GM12878 (cell line): ENCODE results near the gene CHRM2. TPM values are rescaled to one million over a fixed set of nuclear protein-coding genes. Genes with fewer than 3 reads are reported as not detected.

ENCODE experiments used
- JUNB ChIP-seq: IDR thresholded peaks from 2 replicates; pipeline ENCODE4 v1.6.1; 2016; ENCODE audit warnings: antibody characterized with exemption, mild to moderate bottlenecking
- POLR2AphosphoS5 ChIP-seq: IDR thresholded peaks from 2 replicates; pipeline ENCODE4 v1.6.1; 2011; ENCODE audit warnings: mild to moderate bottlenecking, low read length, inconsistent platforms
- SMARCA5 ChIP-seq: fragments of 450-650 bp; IDR thresholded peaks from 2 replicates; pipeline ENCODE4 v1.6.1; 2017; ENCODE audit warnings: mild to moderate bottlenecking
- polyA plus RNA-seq, 11 experiments: library from polyadenylated mRNA; depleted of rRNA in 4 of 11; unstranded in 6 of 11; stranded (reverse) in 5 of 11; fragments of >200 nt; fragmentation: Nextera tagmentation in 4 of 11; fragmentation: Illumina TruSeq in 1 of 11; extraction: Ambion mirVana in 4 of 11; extraction: Trizol in 1 of 11; gene quantifications; 1 replicate in 1 of 11; 2 replicates in 10 of 11; pipeline versions ENCODE4 v1.2.1 to v1.2.3, GENCODE V29; 2011 to 2016; ENCODE audit warnings: inconsistent platforms in 2 of 11, missing spikeins in 2 of 11, low read depth in 1 of 11
- total RNA-seq, 4 experiments: library from RNA; depleted of rRNA in 3 of 4; stranded (reverse); fragments of >200 nt in 3 of 4; fragmentation: Illumina TruSeq in 1 of 4; extraction: Trizol in 1 of 4; gene quantifications; 2 replicates each; pipeline versions ENCODE4 v1.2.1 to v1.2.3, GENCODE V29; 2013 to 2021
- TF ChIP-seq, protein P1 (sequence below): fragments of 450-650 bp; IDR thresholded peaks from 2 replicates; pipeline ENCODE4 v1.6.1; 2017; ENCODE audit warnings: mild to moderate bottlenecking, moderate library complexity
- TF ChIP-seq, protein P2 (sequence below): IDR thresholded peaks from 2 replicates; pipeline ENCODE4 v1.6.1; 2012; ENCODE audit warnings: mild to moderate bottlenecking, low read depth, low read length
- TF ChIP-seq, protein P3 (sequence below): fragments of 450-650 bp; IDR thresholded peaks from 2 replicates; pipeline ENCODE4 v1.6.1; 2016; ENCODE audit warnings: mild to moderate bottlenecking, moderate library complexity, borderline replicate concordance

The CHRM2 gene
- total and polyA plus RNA-seq, 10 of the 15 experiments (the other 5 are each of a cell fraction or from before 2014, with no cell fraction given) = 0.05 TPM; not detected in 9

DNA sequence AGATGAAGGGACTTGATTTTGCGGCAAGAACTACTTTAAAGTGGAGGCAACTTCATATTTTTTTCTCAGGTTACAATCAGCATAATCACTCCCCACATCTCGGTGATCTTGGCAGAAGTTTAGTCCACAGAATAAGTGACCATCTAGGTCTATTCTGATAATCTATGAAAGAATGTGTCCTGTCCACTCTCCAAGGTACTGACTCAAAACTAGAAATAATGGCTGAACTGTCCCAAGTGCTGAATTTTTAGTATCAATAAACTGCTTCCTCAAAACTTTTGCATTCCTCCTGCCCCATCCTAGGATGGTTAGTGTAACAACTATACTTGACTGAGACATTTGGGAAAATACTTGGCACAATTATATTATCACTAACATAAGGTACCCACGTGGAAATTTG, 10.9 kb upstream of the CHRM2 start (continued):
- TF ChIP-seq, protein P1, sequence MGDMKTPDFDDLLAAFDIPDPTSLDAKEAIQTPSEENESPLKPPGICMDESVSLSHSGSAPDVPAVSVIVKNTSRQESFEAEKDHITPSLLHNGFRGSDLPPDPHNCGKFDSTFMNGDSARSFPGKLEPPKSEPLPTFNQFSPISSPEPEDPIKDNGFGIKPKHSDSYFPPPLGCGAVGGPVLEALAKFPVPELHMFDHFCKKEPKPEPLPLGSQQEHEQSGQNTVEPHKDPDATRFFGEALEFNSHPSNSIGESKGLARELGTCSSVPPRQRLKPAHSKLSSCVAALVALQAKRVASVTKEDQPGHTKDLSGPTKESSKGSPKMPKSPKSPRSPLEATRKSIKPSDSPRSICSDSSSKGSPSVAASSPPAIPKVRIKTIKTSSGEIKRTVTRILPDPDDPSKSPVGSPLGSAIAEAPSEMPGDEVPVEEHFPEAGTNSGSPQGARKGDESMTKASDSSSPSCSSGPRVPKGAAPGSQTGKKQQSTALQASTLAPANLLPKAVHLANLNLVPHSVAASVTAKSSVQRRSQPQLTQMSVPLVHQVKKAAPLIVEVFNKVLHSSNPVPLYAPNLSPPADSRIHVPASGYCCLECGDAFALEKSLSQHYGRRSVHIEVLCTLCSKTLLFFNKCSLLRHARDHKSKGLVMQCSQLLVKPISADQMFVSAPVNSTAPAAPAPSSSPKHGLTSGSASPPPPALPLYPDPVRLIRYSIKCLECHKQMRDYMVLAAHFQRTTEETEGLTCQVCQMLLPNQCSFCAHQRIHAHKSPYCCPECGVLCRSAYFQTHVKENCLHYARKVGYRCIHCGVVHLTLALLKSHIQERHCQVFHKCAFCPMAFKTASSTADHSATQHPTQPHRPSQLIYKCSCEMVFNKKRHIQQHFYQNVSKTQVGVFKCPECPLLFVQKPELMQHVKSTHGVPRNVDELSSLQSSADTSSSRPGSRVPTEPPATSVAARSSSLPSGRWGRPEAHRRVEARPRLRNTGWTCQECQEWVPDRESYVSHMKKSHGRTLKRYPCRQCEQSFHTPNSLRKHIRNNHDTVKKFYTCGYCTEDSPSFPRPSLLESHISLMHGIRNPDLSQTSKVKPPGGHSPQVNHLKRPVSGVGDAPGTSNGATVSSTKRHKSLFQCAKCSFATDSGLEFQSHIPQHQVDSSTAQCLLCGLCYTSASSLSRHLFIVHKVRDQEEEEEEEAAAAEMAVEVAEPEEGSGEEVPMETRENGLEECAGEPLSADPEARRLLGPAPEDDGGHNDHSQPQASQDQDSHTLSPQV = no peak
- TF ChIP-seq SMARCA5 (no peak), JUNB (0 out of 2 replicates have a peak, but pooled peaks have one; percentile 29), POLR2AphosphoS5 (no peak)
- TF ChIP-seq, protein P2, sequence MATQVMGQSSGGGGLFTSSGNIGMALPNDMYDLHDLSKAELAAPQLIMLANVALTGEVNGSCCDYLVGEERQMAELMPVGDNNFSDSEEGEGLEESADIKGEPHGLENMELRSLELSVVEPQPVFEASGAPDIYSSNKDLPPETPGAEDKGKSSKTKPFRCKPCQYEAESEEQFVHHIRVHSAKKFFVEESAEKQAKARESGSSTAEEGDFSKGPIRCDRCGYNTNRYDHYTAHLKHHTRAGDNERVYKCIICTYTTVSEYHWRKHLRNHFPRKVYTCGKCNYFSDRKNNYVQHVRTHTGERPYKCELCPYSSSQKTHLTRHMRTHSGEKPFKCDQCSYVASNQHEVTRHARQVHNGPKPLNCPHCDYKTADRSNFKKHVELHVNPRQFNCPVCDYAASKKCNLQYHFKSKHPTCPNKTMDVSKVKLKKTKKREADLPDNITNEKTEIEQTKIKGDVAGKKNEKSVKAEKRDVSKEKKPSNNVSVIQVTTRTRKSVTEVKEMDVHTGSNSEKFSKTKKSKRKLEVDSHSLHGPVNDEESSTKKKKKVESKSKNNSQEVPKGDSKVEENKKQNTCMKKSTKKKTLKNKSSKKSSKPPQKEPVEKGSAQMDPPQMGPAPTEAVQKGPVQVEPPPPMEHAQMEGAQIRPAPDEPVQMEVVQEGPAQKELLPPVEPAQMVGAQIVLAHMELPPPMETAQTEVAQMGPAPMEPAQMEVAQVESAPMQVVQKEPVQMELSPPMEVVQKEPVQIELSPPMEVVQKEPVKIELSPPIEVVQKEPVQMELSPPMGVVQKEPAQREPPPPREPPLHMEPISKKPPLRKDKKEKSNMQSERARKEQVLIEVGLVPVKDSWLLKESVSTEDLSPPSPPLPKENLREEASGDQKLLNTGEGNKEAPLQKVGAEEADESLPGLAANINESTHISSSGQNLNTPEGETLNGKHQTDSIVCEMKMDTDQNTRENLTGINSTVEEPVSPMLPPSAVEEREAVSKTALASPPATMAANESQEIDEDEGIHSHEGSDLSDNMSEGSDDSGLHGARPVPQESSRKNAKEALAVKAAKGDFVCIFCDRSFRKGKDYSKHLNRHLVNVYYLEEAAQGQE = peak; percentile 90
- TF ChIP-seq, protein P3, sequence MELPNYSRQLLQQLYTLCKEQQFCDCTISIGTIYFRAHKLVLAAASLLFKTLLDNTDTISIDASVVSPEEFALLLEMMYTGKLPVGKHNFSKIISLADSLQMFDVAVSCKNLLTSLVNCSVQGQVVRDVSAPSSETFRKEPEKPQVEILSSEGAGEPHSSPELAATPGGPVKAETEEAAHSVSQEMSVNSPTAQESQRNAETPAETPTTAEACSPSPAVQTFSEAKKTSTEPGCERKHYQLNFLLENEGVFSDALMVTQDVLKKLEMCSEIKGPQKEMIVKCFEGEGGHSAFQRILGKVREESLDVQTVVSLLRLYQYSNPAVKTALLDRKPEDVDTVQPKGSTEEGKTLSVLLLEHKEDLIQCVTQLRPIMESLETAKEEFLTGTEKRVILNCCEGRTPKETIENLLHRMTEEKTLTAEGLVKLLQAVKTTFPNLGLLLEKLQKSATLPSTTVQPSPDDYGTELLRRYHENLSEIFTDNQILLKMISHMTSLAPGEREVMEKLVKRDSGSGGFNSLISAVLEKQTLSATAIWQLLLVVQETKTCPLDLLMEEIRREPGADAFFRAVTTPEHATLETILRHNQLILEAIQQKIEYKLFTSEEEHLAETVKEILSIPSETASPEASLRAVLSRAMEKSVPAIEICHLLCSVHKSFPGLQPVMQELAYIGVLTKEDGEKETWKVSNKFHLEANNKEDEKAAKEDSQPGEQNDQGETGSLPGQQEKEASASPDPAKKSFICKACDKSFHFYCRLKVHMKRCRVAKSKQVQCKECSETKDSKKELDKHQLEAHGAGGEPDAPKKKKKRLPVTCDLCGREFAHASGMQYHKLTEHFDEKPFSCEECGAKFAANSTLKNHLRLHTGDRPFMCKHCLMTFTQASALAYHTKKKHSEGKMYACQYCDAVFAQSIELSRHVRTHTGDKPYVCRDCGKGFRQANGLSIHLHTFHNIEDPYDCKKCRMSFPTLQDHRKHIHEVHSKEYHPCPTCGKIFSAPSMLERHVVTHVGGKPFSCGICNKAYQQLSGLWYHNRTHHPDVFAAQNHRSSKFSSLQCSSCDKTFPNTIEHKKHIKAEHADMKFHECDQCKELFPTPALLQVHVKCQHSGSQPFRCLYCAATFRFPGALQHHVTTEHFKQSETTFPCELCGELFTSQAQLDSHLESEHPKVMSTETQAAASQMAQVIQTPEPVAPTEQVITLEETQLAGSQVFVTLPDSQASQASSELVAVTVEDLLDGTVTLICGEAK = peak; percentile 46; the same call in 1 of the 2 replicates
